Activated T-helper 1 cell treated with Interleukin-2 at 50 U/mL for 16 hours (primary cell): ENCODE results near the gene PRDM5.

Source experiments
- DNase-seq: peaks from one replicate; pipeline ENCODE4 v3.0.0-alpha.2; 2020; ENCODE audit warnings: low read depth

Gene PRDM5

DNA sequence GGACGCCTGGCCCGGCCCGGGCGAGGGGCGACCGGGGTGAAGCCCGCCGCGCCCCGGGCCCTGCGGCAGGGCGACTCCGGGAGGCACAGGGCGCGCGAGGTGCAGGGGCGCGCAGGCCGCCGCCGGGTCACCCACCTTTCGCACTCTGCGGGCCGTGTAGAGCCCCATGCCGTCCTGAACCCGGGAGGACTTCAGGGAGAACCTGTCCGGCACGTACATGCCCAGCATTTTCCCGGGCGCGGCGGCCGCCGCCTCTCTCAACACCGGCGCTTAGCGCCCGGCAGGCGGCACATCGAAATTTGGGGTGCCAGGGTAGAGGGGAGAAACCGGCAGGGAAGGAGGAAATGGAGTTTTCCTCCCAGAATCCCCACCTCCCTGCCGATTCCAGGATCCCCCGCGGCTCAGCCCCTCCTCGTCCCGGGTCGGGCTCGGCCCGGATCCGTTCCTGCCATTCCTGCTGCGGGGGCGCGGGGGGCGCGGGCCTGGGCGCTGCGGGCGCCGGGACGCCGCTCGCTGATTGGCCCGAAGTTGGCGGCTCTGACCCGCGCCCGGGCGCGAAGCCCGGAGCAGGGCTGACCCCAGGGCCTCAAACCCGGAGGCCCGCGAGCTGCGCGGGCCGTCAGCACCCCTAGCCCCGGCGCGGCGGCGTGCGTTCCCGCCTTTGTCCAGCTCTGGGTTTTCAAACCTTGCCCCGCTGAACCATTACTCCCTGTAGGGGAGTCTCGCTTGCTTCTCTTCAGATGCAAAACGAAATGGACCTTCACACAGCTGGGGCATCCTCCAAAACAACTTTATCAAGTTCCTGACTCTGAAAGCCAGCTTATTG, at the start of gene PRDM5:
TSS of gene PRDM5 (minus strand) at position 346 of the 826 bp plus-strand sequence. CDS start at position 228, 118 bp downstream.
- no peak for DNase-seq

- no peak for DNase-seq
These were observed 49.4 kb upstream of the PRDM5 start for GRCh38 chr4:120971884-120972283.

GRCh38 chr4:120965938-120966337, 43.4 kb upstream of the PRDM5 start:
- no peak for DNase-seq

- no peak for DNase-seq
These were observed 42.1 kb upstream of the PRDM5 start for GRCh38 chr4:120964596-120964995.

- no peak for DNase-seq
These were observed 40.9 kb upstream of the PRDM5 start for GRCh38 chr4:120963449-120963848.

GRCh38 chr4:120960656-120961267, 38.2 kb upstream of the PRDM5 start:
- no peak for DNase-seq

GRCh38 chr4:120948382-120948781, 25.9 kb upstream of the PRDM5 start:
- DNase-seq = no peak

GRCh38 chr4:120942776-120943175, 20.2 kb upstream of the PRDM5 start:
- no peak for DNase-seq

GRCh38 chr4:120940547-120940946, 18.0 kb upstream of the PRDM5 start:
- DNase-seq = no peak

- DNase-seq = no peak
These were observed 17.2 kb upstream of the PRDM5 start for GRCh38 chr4:120939693-120940092.

- no peak for DNase-seq
These were observed 7.3 kb upstream of the PRDM5 start for GRCh38 chr4:120929847-120930246.

DNA sequence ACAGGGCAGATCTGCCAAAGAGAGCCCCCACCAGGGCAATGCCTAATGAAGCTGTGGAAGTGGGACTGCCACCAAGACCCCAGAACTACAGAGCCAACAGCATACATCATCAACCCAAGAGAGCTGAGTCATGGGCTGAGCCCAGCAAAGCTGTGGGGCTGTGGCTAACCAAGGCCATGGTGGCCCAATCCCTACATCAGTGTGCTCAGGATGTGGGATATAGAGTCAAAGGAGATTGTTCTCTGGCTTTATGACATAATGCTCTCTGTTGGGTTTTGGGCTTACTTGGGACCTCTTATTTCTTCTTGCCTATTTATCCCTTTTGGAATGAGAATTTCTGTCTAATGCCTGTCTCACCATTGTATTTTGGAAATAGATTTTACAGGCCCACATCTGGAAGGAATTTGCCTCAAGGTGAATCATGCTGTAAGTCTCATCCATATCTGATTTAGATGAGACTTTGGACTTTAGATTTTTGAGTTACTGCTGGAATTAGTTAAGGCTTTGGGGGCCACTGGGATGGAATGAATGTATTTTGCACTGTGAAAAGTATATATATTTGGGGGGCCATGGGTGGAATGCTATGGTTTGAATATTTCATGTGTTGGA, 5.4 kb upstream of the PRDM5 start:
- no peak for DNase-seq

DNA sequence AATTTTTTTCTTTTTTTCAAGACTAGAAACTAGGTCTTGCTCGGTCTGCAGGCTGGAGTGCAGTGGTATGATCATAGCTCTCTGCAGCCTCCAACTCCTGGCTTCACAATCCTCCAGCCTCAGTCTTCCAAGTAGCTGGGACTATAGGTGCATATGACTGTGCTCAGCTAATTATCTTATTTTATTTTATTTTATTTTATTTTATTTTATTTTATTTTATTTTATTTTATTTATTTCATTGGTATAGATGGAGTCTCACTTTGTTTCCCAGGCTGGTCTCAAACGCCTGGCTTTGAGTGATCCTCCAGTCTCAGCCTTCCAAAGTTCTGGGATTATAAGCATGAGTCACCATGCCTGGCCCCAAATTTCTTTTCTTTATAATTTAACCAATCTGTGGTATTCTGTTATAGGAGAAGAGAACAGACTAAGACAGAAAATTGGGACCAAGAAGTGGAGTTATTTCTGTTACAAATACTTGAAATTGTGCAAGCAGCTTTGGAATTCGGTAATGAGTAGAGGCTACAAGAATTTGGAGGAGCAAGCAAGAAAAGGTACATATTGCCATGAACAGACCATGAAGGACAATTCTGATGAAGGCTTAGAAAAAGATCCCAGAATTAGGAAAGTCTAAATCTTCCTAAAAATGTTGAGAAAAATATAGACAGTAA, 4.0 kb upstream of the PRDM5 start:
- no peak for DNase-seq

DNA sequence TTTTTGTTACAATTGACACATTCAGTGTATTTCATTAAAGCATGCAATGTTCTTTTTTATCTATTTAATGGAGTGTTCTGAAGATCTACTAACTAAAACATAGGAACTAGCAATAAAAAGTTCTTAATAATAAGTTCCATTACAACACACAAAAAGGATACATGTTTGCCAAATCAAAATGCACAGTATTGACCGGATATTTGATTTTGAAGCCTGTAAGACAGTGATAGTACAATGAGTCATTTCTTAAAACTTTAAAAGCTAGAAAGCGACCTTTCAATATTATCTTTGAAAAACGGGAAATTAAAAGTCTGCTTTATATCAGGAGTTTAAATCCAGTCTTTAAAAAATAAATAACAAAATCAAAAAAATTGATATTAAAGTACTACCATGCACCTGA, 2.4 kb upstream of the PRDM5 start:
- no peak for DNase-seq

- DNase-seq = no peak
These were observed 639 bp upstream of the PRDM5 start for GRCh38 chr4:120923207-120923522.

DNA sequence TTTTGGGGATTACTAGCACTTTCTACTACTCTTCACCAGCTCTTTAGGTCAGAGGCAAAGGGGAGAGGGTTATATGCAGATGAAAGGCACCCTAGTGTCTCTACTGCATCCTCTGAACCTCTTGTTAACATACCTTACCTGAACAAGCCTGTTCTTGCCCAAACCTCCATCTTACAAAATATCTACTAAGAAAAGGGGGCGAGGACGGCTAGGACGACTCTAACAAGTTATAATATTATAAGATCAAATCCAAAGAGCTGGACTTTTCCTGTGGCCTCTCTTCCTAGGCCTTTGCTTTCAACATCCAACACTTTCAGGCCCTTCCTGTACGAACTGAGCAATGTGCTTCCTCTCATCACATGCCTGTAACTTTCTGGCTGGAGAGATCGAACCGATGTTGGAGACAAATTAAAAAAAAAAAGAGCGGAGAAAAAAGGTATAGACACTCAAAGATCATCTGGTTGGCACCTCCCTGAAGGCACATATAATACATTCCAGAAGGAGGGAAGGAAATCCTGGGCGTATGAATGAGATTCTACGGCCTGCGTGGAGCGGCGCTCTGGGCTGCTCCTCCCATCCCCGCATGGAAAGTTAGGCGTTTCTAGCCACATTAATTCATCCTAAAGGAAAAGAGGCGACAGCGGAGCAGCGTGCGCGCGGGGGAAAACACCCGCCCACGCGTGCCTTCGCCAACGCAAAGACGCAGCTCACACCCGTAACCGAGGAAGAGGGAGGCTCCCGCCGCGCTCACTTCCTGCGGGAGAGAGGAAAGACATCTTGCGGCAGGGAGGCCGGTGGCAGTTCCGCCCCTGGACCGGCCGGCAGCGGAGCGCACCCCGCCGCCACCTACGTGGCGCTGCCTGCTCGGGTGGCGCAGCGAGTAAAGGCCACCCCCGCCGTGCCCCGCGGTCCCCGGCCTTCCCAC, 808 bp downstream of the PRDM5 start:
- DNase-seq = no peak

GRCh38 chr4:120920666-120921065, 1.9 kb downstream of the PRDM5 start:
- DNase-seq = no peak

DNA sequence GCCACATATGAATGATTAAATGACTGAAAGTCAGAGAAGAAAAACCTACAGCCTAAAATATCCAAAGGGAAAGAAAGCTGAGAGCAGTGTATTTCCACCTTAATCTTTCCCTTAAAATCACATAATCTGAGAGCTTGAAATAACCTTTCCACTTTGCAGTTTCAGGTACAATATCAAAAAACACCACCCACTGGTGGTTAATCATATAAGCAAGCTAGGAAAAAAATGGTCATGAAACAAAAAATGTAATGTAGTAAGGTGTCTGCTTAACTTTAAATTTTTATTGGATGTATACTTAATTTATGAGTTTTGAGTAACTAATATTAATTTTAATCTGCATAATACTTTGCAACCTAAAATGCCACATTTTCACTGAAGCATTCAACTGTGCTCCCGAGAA, 3.2 kb downstream of the PRDM5 start:
- DNase-seq = no peak

- no peak for DNase-seq
These were observed 3.7 kb downstream of the PRDM5 start for GRCh38 chr4:120918788-120919187.

- no peak for DNase-seq
These were observed 4.4 kb downstream of the PRDM5 start for GRCh38 chr4:120918092-120918491.

- no peak for DNase-seq
These were observed 5.6 kb downstream of the PRDM5 start for GRCh38 chr4:120916937-120917336.

- no peak for DNase-seq
These were observed 7.2 kb downstream of the PRDM5 start for GRCh38 chr4:120915336-120915735.
